Heart right ventricle (tissue), 16 donors: ENCODE measurements around the gene KXD1. TPM values are rescaled to one million over a fixed set of nuclear protein-coding genes. Genes with fewer than 3 reads are reported as not detected.

Experiments used
- ATAC-seq, 8 donors: fragments of 200-7000 bp; cut with Tn5 transposase; one replicate each; pipeline ENCODE4 v1.9.1; 2020; ENCODE audit warnings: mild to moderate bottlenecking in 8 of 8, moderate library complexity in 8 of 8, moderate number of reproducible peaks in 1 of 8
- DNase-seq, 2 donors: peaks; one replicate each; pipeline ENCODE4 v3.0.0-alpha.2; 2020
- H3K27ac ChIP-seq, 10 donors: fragments of 200-600 bp; sonication (generic) in 2 of 10; one replicate each; pipeline versions ENCODE4 v1.5.0 to v1.8.0; 2020 to 2022; ENCODE audit warnings: mild to moderate bottlenecking in 3 of 10
- H3K27me3 ChIP-seq, 7 donors: fragments of 200-600 bp; one replicate each; pipeline ENCODE4 v1.8.0; 2021 to 2022; ENCODE audit warnings: mild to moderate bottlenecking in 2 of 7
- H3K36me3 ChIP-seq, 9 donors: fragments of 200-600 bp; sonication (generic) in 1 of 9; one replicate each; pipeline versions ENCODE4 v1.5.0 to v1.8.0; 2020 to 2022; ENCODE audit warnings: mild to moderate bottlenecking in 2 of 9
- H3K4me1 ChIP-seq, 9 donors: fragments of 200-600 bp; sonication (generic) in 1 of 9; one replicate each; pipeline versions ENCODE4 v1.5.0 to v1.8.0; 2020 to 2022; ENCODE audit warnings: mild to moderate bottlenecking in 4 of 9
- H3K4me3 ChIP-seq, 10 donors: fragments of 200-600 bp; sonication (generic) in 2 of 10; one replicate each; pipeline versions ENCODE4 v1.5.0 to v1.8.0; 2020 to 2022; ENCODE audit warnings: mild to moderate bottlenecking in 7 of 10, moderate library complexity in 2 of 10
- H3K9me3 ChIP-seq, 11 donors: fragments of 200-600 bp in 10 of 11; sonication (generic) in 2 of 11; one replicate each; pipeline versions ENCODE4 v1.5.0 to v1.8.0; 2013 to 2022; ENCODE audit warnings: mild to moderate bottlenecking in 2 of 11, control low read depth in 1 of 11, moderate library complexity in 1 of 11
- CTCF ChIP-seq, 9 donors: fragments of 200-600 bp; sonication (generic) in 2 of 9; IDR thresholded peaks; one replicate each; pipeline versions ENCODE4 v1.5.0 to v1.8.0; 2021 to 2022; ENCODE audit warnings: antibody characterized with exemption in 9 of 9, mild to moderate bottlenecking in 5 of 9, moderate library complexity in 1 of 9
- WGBS, 2 donors: extraction: QIAGEN DNeasy Blood & Tissue Kit; methylation state at CpG; one replicate each; pipeline ENCODE4 v1.1.7; 2013; ENCODE audit warnings: inconsistent platforms in 1 of 2; 5-methylcytosine and 5-hydroxymethylcytosine counted together
- intact Hi-C, 10 donors: fragments of 100-400 bp; cut with DNase I; formaldehyde crosslinking; loops; one replicate each; pipeline versions ENCODE4 v1.11.1 to v1.14.2; 2022
- polyA plus RNA-seq, 2 donors: library from polyadenylated mRNA; stranded (reverse); fragments of 200-250 nt; gene quantifications; one replicate each; pipeline ENCODE4 v1.2.3, GENCODE V29; 2013
- total RNA-seq, 10 donors: library from RNA; stranded (reverse); fragmentation: NEBNext Ultra II Directional in 3 of 10; extraction: Animal tissue kit (Norgen Biotek cat#: 25700) in 3 of 10; gene quantifications; one replicate each; pipeline versions ENCODE4 v1.2.1 to v1.2.4, GENCODE V29; 2021 to 2023
- donor health status: Arrhythmogenic right ventricular cardiomyopathy.
- donor health status: ischemic (EF 13 %, LVEDD 7.1; RV severe dilation, severe dysfunction).
- donor health status: healthy with polysubstance abuse.
- donor health status: DM: no; HTN: yes; CAD: no.
- donor health status: DM: no; HTN: no; CAD: no.
- donor health status: ischemic (EF 25% LVEDD 6.9; RV normal size, moderate dysfunction).
- donor health status: ischemic (EF 25% LVEDD 5.7; RV mildly dilated, moderate dysfunction).
- donor health status: healthy.
- donor health status: DM: yes; HTN: yes; CAD: no.
- donor health status: Ischemic cardiomyopathy.
- donor health status: ischemic (EF 35%, LVEDD 5.7; RV mildly dilated, moderate dysfunction).
- donor health status: nonischemic (EF 11% LVEDD 7.7; RV severe dilation, severe dysfunction).
- donor health status: DM: yes; HTN: yes; CAD: no.
- donor health status: PGD.
- donor health status: ischemic (EF 29% LVEDD 5.4; RV normal size, mild dysfunction).
- donor health status: nonischemic (EF 23%, LVEDD 6.1; RV moderate dilation, normal function).

KXD1 gene
- total and polyA plus RNA-seq, 12 donors: 35.6 to 88.6 (median 45.6) TPM

- 88 to 90% methylated on average over 15 of the region's 15 CpGs for whole genome bisulfite sequencing, 2 donors
- no peak for TF ChIP-seq CTCF (IDR thresholded peaks at IDR 0.05)
- no peak overlapping the region for H3K27ac ChIP-seq
- no peak overlapping the region for H3K4me3 ChIP-seq
- H3K36me3 ChIP-seq: peaks cover 0 to 70% (median 47%) of the 10 kb centered on the region in 9 donors
- ATAC-seq (no peak), DNase-seq (no peak)
- intact Hi-C loops: loop anchor here in 2 of 10 donors (10.0 kb wide), 2 partner anchors 104 to 124 kb away; no protein-coding TSS in a partner anchor
- H3K4me1 ChIP-seq: peaks cover 9 to 21% (median 17%) of the 10 kb centered on the region in 9 donors
- H3K9me3 ChIP-seq: no peaks in the 10 kb centered on the region
- no peaks in the 10 kb centered on the region for H3K27me3 ChIP-seq
These were observed 10.7 kb downstream of the KXD1 start for GRCh38 chr19:18568367-18568766.

- H3K27me3 ChIP-seq: no peaks in the 10 kb centered on the region
- peaks cover 0 to 70% (median 36%) of the 10 kb centered on the region in 9 donors for H3K36me3 ChIP-seq
- peak within 1 kb of the TSS; percentile 58 to 99 (median 84) for H3K4me3 ChIP-seq
- ATAC-seq (peak; percentile 93 to 98 (median 98)), DNase-seq (peak; percentile 97 to 98)
- H3K9me3 ChIP-seq: no peaks in the 10 kb centered on the region
- TF ChIP-seq CTCF (IDR thresholded peaks at IDR 0.05): no peak
- peak within 1 kb of the TSS; percentile 64 to 98 (median 92) for H3K27ac ChIP-seq
- WGBS, 2 donors: 0% methylated on average over 72 to 75 of the region's 75 CpGs
- peaks cover 9 to 29% (median 19%) of the 10 kb centered on the region in 9 donors for H3K4me1 ChIP-seq
- intact Hi-C loops: loop anchor here in 7 of 10 donors (1.0 to 10.0 kb wide), 5 partner anchors 49 to 109 kb away; partner anchors contain the start of gene ELL (in 1 of the 7)
These were observed 14.1 kb downstream of the KXD1 start, which contains the start of gene UBA52 for GRCh38 chr19:18571564-18572344. Gene UBA52, plus strand, starts transcription at chr19:18571857. Its CDS starts 1,444 bp downstream, at chr19:18573301.

GRCh38 chr19:18574691-18575291, 17.1 kb downstream of the KXD1 start:
- Histone ChIP-seq H3K4me3 (no peak overlapping the region), H3K9me3 (no peaks in the 10 kb centered on the region), H3K27me3 (no peaks in the 10 kb centered on the region), H3K36me3 (peaks cover 0 to 50% (median 20%) of the 10 kb centered on the region in 9 donors), H3K27ac (no peak overlapping the region), H3K4me1 (peaks cover 9 to 29% (median 19%) of the 10 kb centered on the region in 9 donors)
- TF ChIP-seq CTCF (IDR thresholded peaks at IDR 0.05): no peak
- WGBS, 2 donors: 94% methylated on average over 18 of the region's 18 CpGs
- intact Hi-C loops: loop anchor here in 7 of 10 donors (5.0 to 10.0 kb wide), 4 partner anchors 102 to 112 kb away; no protein-coding TSS in a partner anchor
- DNase-seq (no peak), ATAC-seq (no peak)

- intact Hi-C loops: loop anchor here in 1 of 10 donors (10.0 kb wide), 1 partner anchor 112 kb away; no protein-coding TSS in a partner anchor
- TF ChIP-seq CTCF (IDR thresholded peaks at IDR 0.05): no peak
- Histone ChIP-seq H3K9me3 (no peaks in the 10 kb centered on the region), H3K27ac (no peak overlapping the region), H3K27me3 (no peaks in the 10 kb centered on the region), H3K4me1 (peaks cover 9 to 22% (median 15%) of the 10 kb centered on the region in 9 donors), H3K4me3 (no peak overlapping the region), H3K36me3 (peaks cover 0 to 48% (median 20%) of the 10 kb centered on the region in 9 donors)
- WGBS, 2 donors: 86% methylated on average over 8 of the region's 8 CpGs
- DNase-seq (no peak), ATAC-seq (no peak)
These were observed 18.7 kb downstream of the KXD1 start for GRCh38 chr19:18576383-18576782.
